ENCODE data around the gene GOLGA6C. TPM values are rescaled to one million over a fixed set of nuclear protein-coding genes. Genes with fewer than 3 reads are reported as not detected.
A peak's percentile ranks its signal among the peaks of the same experiment; 100 is the strongest.
"Not testable (repeated sequence)": the region's sequence is repeated elsewhere in the genome, so short reads cannot be mapped to it uniquely, and the experiment has no call there.

Gene GOLGA6C
- total RNA-seq, 1 experiment from 2014 or later, result not detected

GRCh38 chr15:75299311-75299688 is 41.2 kb downstream of the GOLGA6C start:
- H3K4me3 ChIP-seq (replicated peaks in 1 of 2; ENCODE audit: low read depth in 1 of 2, low read length in 2 of 2); H3K9me2 ChIP-seq (ENCODE audit: insufficient read depth); H2AFZ ChIP-seq (ENCODE audit: low read depth, low read length, poor library complexity, severe bottlenecking); H3K36me3 ChIP-seq (ENCODE audit: control insufficient read depth in 1 of 2, insufficient read depth in 2 of 2, low read length in 2 of 2); H4K20me1 ChIP-seq (ENCODE audit: insufficient read depth); H3K9ac ChIP-seq (ENCODE audit: low read length); H3K9me3 ChIP-seq (ENCODE audit: control insufficient read depth in 1 of 2, insufficient read depth in 1 of 2, low read depth in 1 of 2, low read length in 2 of 2); POLR2A ChIA-PET; H3K79me2 ChIP-seq (ENCODE audit: insufficient read depth, low read length); BruUV-seq (replicated peaks); intact Hi-C loops (cut with micrococcal nuclease); H3K4me1 ChIP-seq (ENCODE audit: control insufficient read depth in 1 of 2, insufficient read depth in 2 of 2, low read length in 2 of 2); H3K27ac ChIP-seq (ENCODE audit: low read depth, low read length); H3K27me3 ChIP-seq (ENCODE audit: insufficient read depth, low read length); DNase-seq (ENCODE audit: low read depth, low spot score); RAD21 ChIA-PET (ENCODE audit: low non-redundant PET in 1 of 2, low total read pairs in 2 of 2, uncharacterized antibody in 2 of 2, unreplicated experiment in 2 of 2): not testable (repeated sequence)
- CTCF ChIA-PET, result interaction anchor here (1.5 kb wide), 1 partner anchor 304 kb away, joined by 3 read pairs; no protein-coding TSS in a partner anchor
- peak; percentile 35 to 80 (median 45) for TF ChIP-seq CTCF (IDR thresholded peaks at IDR 0.05 in 2 of 3, conservative IDR thresholded peaks at IDR 0.05 in 1 of 3; ENCODE audit: borderline replicate concordance in 1 of 3, insufficient read depth in 1 of 3, low read depth in 2 of 3, low read length in 2 of 3)
- peak overlapping the region; percentile 35; the same call in 1 of the 2 replicates for H3K4me2 ChIP-seq (ENCODE audit: low read length)
- peak; percentile 96 for ATAC-seq

GRCh38 chr15:75300026-75300425 is 41.9 kb downstream of the GOLGA6C start:
- H3K36me3 ChIP-seq (ENCODE audit: control insufficient read depth in 1 of 2, insufficient read depth in 2 of 2, low read length in 2 of 2); H3K4me2 ChIP-seq (ENCODE audit: low read length); H2AFZ ChIP-seq (ENCODE audit: low read depth, low read length, poor library complexity, severe bottlenecking); BruUV-seq (replicated peaks); POLR2A ChIA-PET; H3K9me3 ChIP-seq (ENCODE audit: control insufficient read depth in 1 of 2, insufficient read depth in 1 of 2, low read depth in 1 of 2, low read length in 2 of 2); H3K9me2 ChIP-seq (ENCODE audit: insufficient read depth); H3K4me3 ChIP-seq (replicated peaks in 1 of 2; ENCODE audit: low read depth in 1 of 2, low read length in 2 of 2); H3K9ac ChIP-seq (ENCODE audit: low read length); H3K27me3 ChIP-seq (ENCODE audit: insufficient read depth, low read length); H4K20me1 ChIP-seq (ENCODE audit: insufficient read depth); intact Hi-C loops (cut with micrococcal nuclease); ATAC-seq; H3K4me1 ChIP-seq (ENCODE audit: control insufficient read depth in 1 of 2, insufficient read depth in 2 of 2, low read length in 2 of 2); H3K79me2 ChIP-seq (ENCODE audit: insufficient read depth, low read length); H3K27ac ChIP-seq (ENCODE audit: low read depth, low read length); RAD21 ChIA-PET (ENCODE audit: low non-redundant PET in 1 of 2, low total read pairs in 2 of 2, uncharacterized antibody in 2 of 2, unreplicated experiment in 2 of 2); DNase-seq (ENCODE audit: low read depth, low spot score): not testable (repeated sequence)
- CTCF ChIA-PET, result interaction anchor here (1.0 to 1.5 kb wide), 2 partner anchors 305 to 1235 kb away, joined by 3 to 5 read pairs; no protein-coding TSS in a partner anchor
